HepG2 (cell line): ENCODE measurements around the gene MCMBP. TPM values are rescaled to one million over a fixed set of nuclear protein-coding genes. Genes with fewer than 3 reads are reported as not detected.

Source experiments
- BORCS8-MEF2B ChIP-seq: sonication (generic); formaldehyde crosslinking; IDR thresholded peaks from 2 replicates; pipeline ENCODE4 v1.8.0; 2022; ENCODE audit warnings: mild to moderate bottlenecking, missing genetic modification reagents
- GMEB2 ChIP-seq: IDR thresholded peaks from 2 replicates; pipeline ENCODE4 v1.6.1; 2016; ENCODE audit warnings: missing biosample characterization, missing genetic modification reagents, low read depth
- HIVEP1 ChIP-seq: sonication (generic); formaldehyde crosslinking; IDR thresholded peaks from 2 replicates; pipeline ENCODE4 v1.4.0; 2020; ENCODE audit warnings: mild to moderate bottlenecking, missing genetic modification reagents
- KDM4B ChIP-seq: sonication (generic); formaldehyde crosslinking; IDR thresholded peaks from 2 replicates; pipeline ENCODE4 v1.4.0; 2020; ENCODE audit warnings: missing genetic modification reagents
- RXRA ChIP-seq: sonication (generic); formaldehyde crosslinking; IDR thresholded peaks from 2 replicates; pipeline ENCODE4 v1.5.1; 2020; ENCODE audit warnings: missing genetic modification reagents
- SMARCC2 ChIP-seq: fragments of 450-650 bp; IDR thresholded peaks from 2 replicates; pipeline ENCODE4 v1.6.1; 2017; ENCODE audit warnings: antibody characterized with exemption, mild to moderate bottlenecking
- YY1 ChIP-seq: IDR thresholded peaks from 2 replicates; pipeline ENCODE4 v1.6.1; 2011; ENCODE audit warnings: low read length, low read depth, moderate library complexity, mild to moderate bottlenecking; ENCODE audit not compliant: insufficient read depth, insufficient replicate concordance
- ZC3H4 ChIP-seq: sonication (generic); formaldehyde crosslinking; IDR thresholded peaks from 2 replicates; pipeline ENCODE4 v1.4.0; 2020; ENCODE audit warnings: missing genetic modification reagents, borderline replicate concordance
- ZFP91 ChIP-seq: sonication (generic); formaldehyde crosslinking; IDR thresholded peaks from 2 replicates; pipeline ENCODE4 v1.9.0; 2022; ENCODE audit warnings: missing genetic modification reagents, mild to moderate bottlenecking, borderline replicate concordance
- ZNF318 ChIP-seq: sonication (generic); formaldehyde crosslinking; IDR thresholded peaks from 2 replicates; pipeline ENCODE4 v1.4.0; 2020; ENCODE audit warnings: mild to moderate bottlenecking, missing genetic modification reagents
- ZNF598 ChIP-seq: sonication (generic); formaldehyde crosslinking; IDR thresholded peaks from 2 replicates; pipeline ENCODE4 v1.5.1; 2020; ENCODE audit warnings: mild to moderate bottlenecking, missing genetic modification reagents, borderline replicate concordance
- polyA plus RNA-seq, 8 experiments: library from polyadenylated mRNA; depleted of rRNA in 3 of 8; stranded (reverse) in 7 of 8; unstranded in 1 of 8; fragments of >200 nt; fragmentation: Illumina TruSeq in 4 of 8; extraction: Trizol in 4 of 8; gene quantifications; 2 replicates each; pipeline versions ENCODE4 v1.2.1 to v1.2.3, GENCODE V29; 2011 to 2016; ENCODE audit warnings: low read depth in 4 of 8, missing spikeins in 1 of 8, mixed read lengths in 1 of 8; ENCODE audit not compliant: insufficient read depth in 1 of 8
- total RNA-seq, 5 experiments: library from RNA; depleted of rRNA; stranded (reverse); fragments of >200 nt; fragmentation: Illumina TruSeq; extraction: Trizol; gene quantifications; 2 replicates each; pipeline ENCODE4 v1.2.3, GENCODE V29; 2016; ENCODE audit warnings: low read depth in 1 of 5
- TF ChIP-seq, protein P1 (sequence below): sonication (generic); formaldehyde crosslinking; IDR thresholded peaks from 2 replicates; pipeline ENCODE4 v1.4.0; 2020; ENCODE audit warnings: missing genetic modification reagents, borderline replicate concordance

Gene MCMBP
- total and polyA plus RNA-seq, 2 of the 13 experiments (the other 11 are each of a cell fraction or from before 2014, with no cell fraction given) = 35.7 to 62.4 TPM

- 0 out of 2 replicates have a peak, but pooled peaks have one; percentile 59 for TF ChIP-seq ZNF318 (CRISPR knock-in tag)
- peak; percentile 47; the same call in 1 of the 2 replicates for TF ChIP-seq RXRA (CRISPR knock-in tag)
- 0 out of 2 replicates have a peak, but pooled peaks have one; percentile 18 for TF ChIP-seq KDM4B (CRISPR knock-in tag)
- TF ChIP-seq ZNF598 = peak; percentile 76; the same call in 1 of the 2 replicates
- TF ChIP-seq BORCS8-MEF2B (CRISPR knock-in tag) = peak; percentile 53; the same call in 1 of the 2 replicates
- peak; percentile 99 for TF ChIP-seq YY1
- TF ChIP-seq SMARCC2 = no peak
- peak; percentile 90 for TF ChIP-seq GMEB2
- peak; percentile 73; the same call in 1 of the 2 replicates for TF ChIP-seq ZFP91 (CRISPR knock-in tag)
- TF ChIP-seq, protein P1, sequence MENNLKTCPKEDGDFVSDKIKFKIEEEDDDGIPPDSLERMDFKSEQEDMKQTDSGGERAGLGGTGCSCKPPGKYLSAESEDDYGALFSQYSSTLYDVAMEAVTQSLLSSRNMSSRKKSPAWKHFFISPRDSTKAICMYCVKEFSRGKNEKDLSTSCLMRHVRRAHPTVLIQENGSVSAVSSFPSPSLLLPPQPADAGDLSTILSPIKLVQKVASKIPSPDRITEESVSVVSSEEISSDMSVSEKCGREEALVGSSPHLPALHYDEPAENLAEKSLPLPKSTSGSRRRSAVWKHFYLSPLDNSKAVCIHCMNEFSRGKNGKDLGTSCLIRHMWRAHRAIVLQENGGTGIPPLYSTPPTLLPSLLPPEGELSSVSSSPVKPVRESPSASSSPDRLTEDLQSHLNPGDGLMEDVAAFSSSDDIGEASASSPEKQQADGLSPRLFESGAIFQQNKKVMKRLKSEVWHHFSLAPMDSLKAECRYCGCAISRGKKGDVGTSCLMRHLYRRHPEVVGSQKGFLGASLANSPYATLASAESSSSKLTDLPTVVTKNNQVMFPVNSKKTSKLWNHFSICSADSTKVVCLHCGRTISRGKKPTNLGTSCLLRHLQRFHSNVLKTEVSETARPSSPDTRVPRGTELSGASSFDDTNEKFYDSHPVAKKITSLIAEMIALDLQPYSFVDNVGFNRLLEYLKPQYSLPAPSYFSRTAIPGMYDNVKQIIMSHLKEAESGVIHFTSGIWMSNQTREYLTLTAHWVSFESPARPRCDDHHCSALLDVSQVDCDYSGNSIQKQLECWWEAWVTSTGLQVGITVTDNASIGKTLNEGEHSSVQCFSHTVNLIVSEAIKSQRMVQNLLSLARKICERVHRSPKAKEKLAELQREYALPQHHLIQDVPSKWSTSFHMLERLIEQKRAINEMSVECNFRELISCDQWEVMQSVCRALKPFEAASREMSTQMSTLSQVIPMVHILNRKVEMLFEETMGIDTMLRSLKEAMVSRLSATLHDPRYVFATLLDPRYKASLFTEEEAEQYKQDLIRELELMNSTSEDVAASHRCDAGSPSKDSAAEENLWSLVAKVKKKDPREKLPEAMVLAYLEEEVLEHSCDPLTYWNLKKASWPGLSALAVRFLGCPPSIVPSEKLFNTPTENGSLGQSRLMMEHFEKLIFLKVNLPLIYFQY = peak; percentile 51; the same call in 1 of the 2 replicates
- peak; percentile 37; the same call in 1 of the 2 replicates for TF ChIP-seq HIVEP1 (CRISPR knock-in tag)
- no peak for TF ChIP-seq ZC3H4
Measured at GRCh38 chr10:119872860-119873681, 428 bp upstream of the MCMBP start (continued).
